Activated CD8-positive, alpha-beta T cell treated with anti-CD3 and anti-CD28 coated beads for 36 hours (primary cell): ENCODE measurements around the gene MYO5C. TPM values are rescaled to one million over a fixed set of nuclear protein-coding genes. Genes with fewer than 3 reads are reported as not detected.

Source experiments
- ATAC-seq: fragments of 200-7000 bp; cut with Tn5 transposase; one replicate; pipeline ENCODE4 v1.10.0; 2021; ENCODE audit warnings: mild to moderate bottlenecking, moderate library complexity
- CTCF ChIA-PET: fragments of 350-600 bp; sonication (Branson Sonifier 250); formaldehyde crosslinking; loops from one replicate; lab custom pipeline; 2021; ENCODE audit warnings: antibody characterized with exemption; lab: Charles Lee
- POLR2A ChIA-PET: fragments of 350-600 bp; sonication (Branson Sonifier 250); formaldehyde crosslinking; loops from one replicate; lab custom pipeline; 2021; ENCODE audit warnings: antibody characterized with exemption; lab: Charles Lee
- DNase-seq: peaks from one replicate; pipeline ENCODE4 v3.0.0-alpha.2; 2020
- H3K27ac Mint-ChIP-seq: one replicate; pipeline ENCODE4 v1.8.0; 2021; ENCODE audit warnings: mild to moderate bottlenecking, mixed read lengths
- H3K27me3 Mint-ChIP-seq: one replicate; pipeline ENCODE4 v1.8.0; 2021; ENCODE audit warnings: mixed read lengths
- H3K36me3 Mint-ChIP-seq: one replicate; pipeline ENCODE4 v1.8.0; 2021; ENCODE audit warnings: low read depth, mixed read lengths
- H3K4me1 Mint-ChIP-seq: one replicate; pipeline ENCODE4 v1.8.0; 2021; ENCODE audit warnings: low read depth, mixed read lengths
- H3K4me3 Mint-ChIP-seq: one replicate; pipeline ENCODE4 v1.8.0; 2021; ENCODE audit warnings: mild to moderate bottlenecking, moderate library complexity, mixed read lengths
- H3K9me3 Mint-ChIP-seq: one replicate; pipeline ENCODE4 v1.8.0; 2021; ENCODE audit warnings: mixed read lengths
- CTCF ChIP-seq: fragments of 200-600 bp; IDR thresholded peaks from one replicate; pipeline ENCODE4 v1.8.0; 2022; ENCODE audit warnings: antibody characterized with exemption, mild to moderate bottlenecking
- intact Hi-C: fragments of 100-400 bp; cut with micrococcal nuclease; formaldehyde crosslinking; loops from one replicate; pipeline ENCODE4 v1.10.0; 2022
- total RNA-seq, 2 experiments: library from RNA; stranded (reverse); gene quantifications; one replicate each; pipeline ENCODE4 v1.2.3, GENCODE V29; 2021

The MYO5C gene
- total RNA-seq, 2 experiments from 2014 or later, result 1.3 to 1.9 TPM

DNA sequence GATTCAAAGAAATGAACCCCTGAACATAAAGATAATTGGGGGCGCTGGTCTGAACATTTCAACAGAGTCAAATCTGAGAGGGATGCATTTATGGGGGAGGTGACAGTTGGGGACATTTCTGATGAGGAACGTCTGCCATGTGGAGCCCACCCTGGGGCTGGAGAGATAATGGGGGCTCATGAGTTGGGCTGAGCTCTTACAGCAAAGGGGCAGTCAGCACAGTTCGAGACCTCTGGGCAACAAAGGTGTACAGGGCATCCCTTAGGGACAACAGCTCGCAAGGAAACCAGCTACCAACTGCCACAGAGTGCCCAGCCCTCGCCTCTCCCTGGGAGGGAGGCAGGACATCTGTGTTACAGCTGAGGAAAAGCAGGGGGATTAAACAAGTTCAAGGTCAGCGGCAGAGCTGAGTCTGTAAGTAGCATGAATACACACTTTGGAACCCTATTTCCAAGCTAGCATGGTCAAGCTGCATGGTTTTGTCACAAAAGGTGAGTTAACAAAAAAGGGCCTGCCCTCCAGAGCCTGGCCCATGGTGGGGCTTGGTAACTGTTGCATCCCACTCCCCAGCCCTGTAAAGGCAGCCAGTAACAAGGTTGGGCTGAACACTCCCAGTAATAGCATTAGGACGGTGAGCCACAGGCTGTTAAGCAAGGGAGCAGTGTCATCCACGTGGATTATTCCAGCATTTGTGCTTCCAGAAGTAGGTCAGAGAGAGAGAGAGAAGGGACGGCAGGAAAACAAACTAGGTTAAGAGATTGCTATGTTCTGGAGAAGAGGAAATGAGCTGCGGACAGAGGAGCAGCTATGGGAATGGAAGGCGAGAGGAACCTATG is 108.7 kb downstream of the MYO5C start:
- no peaks in the 10 kb centered on the region for H3K27me3 Mint-ChIP-seq
- DNase-seq (no peak), ATAC-seq (no peak)
- intact Hi-C loops, result no loop called here
- POLR2A ChIA-PET, result interaction anchor here (1.1 to 1.6 kb wide), 3 partner anchors 8 to 119 kb away, joined by 3 to 5 read pairs (median 4); no protein-coding TSS in a partner anchor
- TF ChIP-seq CTCF, result no peak
- no peak overlapping the region for H3K27ac Mint-ChIP-seq
- H3K9me3 Mint-ChIP-seq, result no peaks in the 10 kb centered on the region
- no peaks in the 10 kb centered on the region for H3K36me3 Mint-ChIP-seq
- CTCF ChIA-PET, result interaction anchor here (2.0 to 3.9 kb wide), 3 partner anchors 10 to 40 kb away, joined by 8 to 27 read pairs (median 9); no protein-coding TSS in a partner anchor
- H3K4me3 Mint-ChIP-seq, result no peak overlapping the region
- no peaks in the 10 kb centered on the region for H3K4me1 Mint-ChIP-seq

DNA sequence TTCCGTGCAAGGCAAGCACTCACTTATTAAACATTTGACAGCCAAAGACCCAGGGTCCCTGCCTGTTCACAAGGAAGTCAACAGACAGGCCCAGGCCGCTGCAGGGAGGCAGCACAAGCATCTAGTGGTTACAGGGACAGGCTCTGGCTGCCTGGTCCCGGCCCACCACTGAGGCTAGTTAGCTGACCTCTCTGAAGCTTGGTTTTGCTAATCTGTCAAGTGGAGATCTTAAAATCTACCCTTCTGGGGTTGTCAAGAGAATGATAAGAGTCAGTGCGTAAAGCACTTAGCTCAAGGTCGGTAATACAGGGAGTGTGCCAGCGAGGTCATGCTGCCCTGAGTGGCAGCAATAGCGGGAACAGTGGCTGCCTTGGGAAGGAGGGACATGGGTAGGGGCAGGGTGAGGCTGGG is 110.4 kb downstream of the MYO5C start:
- CTCF ChIA-PET, result interaction anchor here (2.0 to 3.9 kb wide), 4 partner anchors 8 to 42 kb away, joined by 8 to 27 read pairs (median 18); no protein-coding TSS in a partner anchor
- intact Hi-C loops, result no loop called here
- ATAC-seq, result no peak
- no peak overlapping the region for H3K27ac Mint-ChIP-seq
- DNase-seq, result no peak
- TF ChIP-seq CTCF, result no peak
- no peaks in the 10 kb centered on the region for H3K27me3 Mint-ChIP-seq
- no peak overlapping the region for H3K4me3 Mint-ChIP-seq
- POLR2A ChIA-PET, result no interaction called here
- H3K4me1 Mint-ChIP-seq, result peaks cover 3% of the 10 kb centered on the region
- no peaks in the 10 kb centered on the region for H3K36me3 Mint-ChIP-seq
- no peaks in the 10 kb centered on the region for H3K9me3 Mint-ChIP-seq

DNA sequence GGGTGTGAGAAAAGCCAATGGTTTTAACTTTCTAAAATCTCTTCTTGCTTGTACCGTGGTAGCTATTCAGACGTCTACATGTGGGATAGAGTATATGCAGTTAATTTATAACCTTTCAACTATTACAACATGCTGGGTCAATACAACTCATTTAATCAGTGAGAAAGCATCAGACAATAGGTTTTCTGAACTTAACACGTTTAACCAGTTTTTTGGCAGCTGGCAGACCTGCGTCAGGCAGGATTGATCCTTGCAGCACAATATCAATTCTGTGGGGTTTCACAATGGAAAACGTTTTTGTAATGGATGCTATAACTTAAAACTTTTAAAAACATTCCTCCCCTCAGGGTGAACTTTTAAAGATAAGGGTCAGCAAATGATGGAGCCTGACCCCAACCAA is 110.9 kb downstream of the MYO5C start:
- no peak for DNase-seq
- ATAC-seq, result no peak
- Mint-ChIP-seq H3K9me3 (no peaks in the 10 kb centered on the region), H3K4me1 (peaks cover 3% of the 10 kb centered on the region), H3K4me3 (no peak overlapping the region), H3K36me3 (no peaks in the 10 kb centered on the region), H3K27ac (no peak overlapping the region), H3K27me3 (no peaks in the 10 kb centered on the region)
- ChIA-PET POLR2A (interaction anchor here (1.4 to 1.5 kb wide), 2 partner anchors 12 to 29 kb away, joined by 4 to 6 read pairs; no protein-coding TSS in a partner anchor), CTCF (interaction anchor here (1.3 to 3.9 kb wide), 10 partner anchors 8 to 45 kb away, joined by 3 to 27 read pairs (median 8); no protein-coding TSS in a partner anchor)
- intact Hi-C loops, result no loop called here
- TF ChIP-seq CTCF, result no peak

DNA sequence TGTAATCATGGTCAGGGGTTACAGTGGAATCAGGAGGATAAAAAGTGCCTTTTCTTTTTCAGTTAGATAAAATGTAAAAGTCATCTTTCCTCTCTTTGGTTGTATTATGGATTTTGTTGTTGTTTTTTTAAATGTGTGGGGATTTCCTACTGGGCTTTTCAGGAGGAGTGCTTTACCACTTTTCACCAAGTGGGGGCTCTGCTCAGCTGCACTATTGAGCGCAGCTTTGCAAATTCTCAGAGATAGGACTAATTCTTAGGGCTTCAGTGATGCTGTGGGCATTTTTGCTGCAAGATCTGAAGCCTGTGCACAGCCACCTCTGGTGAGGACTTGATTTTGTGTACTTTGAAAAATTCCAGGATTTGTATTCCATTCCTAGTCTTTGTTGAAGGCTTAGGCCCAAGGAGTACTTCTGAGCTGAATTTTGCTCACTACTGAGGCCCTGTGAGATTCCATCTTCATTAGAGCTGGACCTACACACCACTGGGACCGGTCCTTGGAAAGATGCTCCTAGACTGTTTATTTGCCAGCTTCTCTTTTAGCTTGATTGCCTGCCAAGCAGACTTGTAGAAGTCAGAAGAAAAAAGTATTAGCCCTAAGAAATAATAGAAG is 111.9 kb downstream of the MYO5C start:
- H3K27ac Mint-ChIP-seq, result no peak overlapping the region
- CTCF ChIA-PET, result interaction anchor here (0.7 to 3.9 kb wide), 19 partner anchors 7 to 217 kb away, joined by 3 to 27 read pairs (median 4); no protein-coding TSS in a partner anchor
- H3K4me1 Mint-ChIP-seq, result peaks cover 6% of the 10 kb centered on the region
- TF ChIP-seq CTCF, result peak; percentile 31
- no peaks in the 10 kb centered on the region for H3K27me3 Mint-ChIP-seq
- DNase-seq, result peak; percentile 41
- ATAC-seq, result no peak
- POLR2A ChIA-PET, result interaction anchor here (1.3 to 1.5 kb wide), 3 partner anchors 11 to 30 kb away, joined by 4 to 6 read pairs (median 5); no protein-coding TSS in a partner anchor
- no peak overlapping the region for H3K4me3 Mint-ChIP-seq
- H3K9me3 Mint-ChIP-seq, result no peaks in the 10 kb centered on the region
- intact Hi-C loops, result no loop called here
- no peaks in the 10 kb centered on the region for H3K36me3 Mint-ChIP-seq
